ENCODE measurements around the gene MMEL1. TPM values are rescaled to one million over a fixed set of nuclear protein-coding genes. Genes with fewer than 3 reads are reported as not detected.

The MMEL1 gene
- polyA plus RNA-seq, 1 donor from 2014 or later, result 5.2 TPM

DNA sequence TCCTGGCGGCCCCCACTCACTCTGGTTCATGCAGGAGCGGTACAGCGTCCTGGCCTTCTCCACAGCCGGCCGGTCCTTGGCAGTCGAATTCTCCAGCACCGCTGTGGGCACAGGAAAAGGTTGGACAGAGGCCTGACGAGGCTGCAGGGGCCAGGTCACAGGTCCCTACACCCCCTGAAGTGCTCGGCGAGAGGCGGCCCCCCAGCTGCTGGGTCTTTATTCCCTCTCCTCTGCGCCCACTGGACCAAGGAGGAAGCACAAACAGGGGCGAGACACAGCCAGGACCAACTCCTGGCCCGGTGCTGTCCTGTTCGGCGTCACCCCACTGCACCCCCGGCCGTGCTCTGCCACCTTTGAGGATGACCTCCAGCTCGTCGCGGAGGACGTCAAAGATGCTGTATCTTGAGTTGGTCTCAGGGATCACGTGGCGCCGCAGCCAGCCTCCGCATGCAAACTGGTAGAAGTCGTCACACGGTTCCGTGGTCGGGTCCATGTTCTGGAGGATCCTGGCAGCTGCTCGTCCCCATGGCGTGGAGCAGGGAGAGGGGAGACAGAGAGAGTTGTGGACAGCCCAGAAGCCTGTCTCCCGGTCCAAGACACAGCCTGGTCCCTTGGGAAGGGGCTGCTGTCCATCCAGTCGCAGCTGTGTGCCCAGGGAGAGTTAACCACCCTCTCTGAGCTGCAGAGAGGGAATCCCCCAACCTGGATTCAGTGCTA lies 23.3 kb downstream of the MMEL1 start:
- Histone ChIP-seq H3K27me3 (ENCODE audit: insufficient read depth, low read depth, low read length) (no peaks in the 10 kb centered on the region), H3K27ac (ENCODE audit: low read length) (no peak overlapping the region), H3F3A (ENCODE audit: insufficient read depth, low read length, poor library complexity, severe bottlenecking) (no peaks in the 10 kb centered on the region), H3K4me2 (ENCODE audit: low read length) (no peak overlapping the region), H4K20me1 (ENCODE audit: insufficient read depth) (no peaks in the 10 kb centered on the region), H3K79me2 (replicated peaks; ENCODE audit: insufficient read depth, low read length) (no peaks in the 10 kb centered on the region), H3K36me3 (ENCODE audit: insufficient read depth, low read length) (no peaks in the 10 kb centered on the region), H3K4me3 (ENCODE audit: low read length) (no peak overlapping the region), H2AFZ (ENCODE audit: low read depth, low read length) (no peak overlapping the region), H3K9ac (ENCODE audit: low read length) (no peak overlapping the region), H3K9me2 (ENCODE audit: insufficient read depth, low read length) (no peaks in the 10 kb centered on the region), H3K9me3 (ENCODE audit: low read length) (peaks cover 3% of the 10 kb centered on the region)
- TF ChIP-seq POLR2AphosphoS5 (IDR thresholded peaks at IDR 0.05) (no peak), EP300 (conservative IDR thresholded peaks at IDR 0.05; ENCODE audit: poor library complexity, severe bottlenecking) (no peak), TAF1 (IDR thresholded peaks at IDR 0.05; ENCODE audit: low read depth) (no peak), EZH2 (IDR thresholded peaks at IDR 0.05; ENCODE audit: borderline replicate concordance, insufficient read depth, low read length, poor library complexity, severe bottlenecking) (no peak), MXI1 (conservative IDR thresholded peaks at IDR 0.05; ENCODE audit: poor library complexity, severe bottlenecking) (no peak), SMC3 (conservative IDR thresholded peaks at IDR 0.05; ENCODE audit: poor library complexity) (no peak), RAD21 (conservative IDR thresholded peaks at IDR 0.05) (no peak)
- TF ChIP-seq, protein P1, sequence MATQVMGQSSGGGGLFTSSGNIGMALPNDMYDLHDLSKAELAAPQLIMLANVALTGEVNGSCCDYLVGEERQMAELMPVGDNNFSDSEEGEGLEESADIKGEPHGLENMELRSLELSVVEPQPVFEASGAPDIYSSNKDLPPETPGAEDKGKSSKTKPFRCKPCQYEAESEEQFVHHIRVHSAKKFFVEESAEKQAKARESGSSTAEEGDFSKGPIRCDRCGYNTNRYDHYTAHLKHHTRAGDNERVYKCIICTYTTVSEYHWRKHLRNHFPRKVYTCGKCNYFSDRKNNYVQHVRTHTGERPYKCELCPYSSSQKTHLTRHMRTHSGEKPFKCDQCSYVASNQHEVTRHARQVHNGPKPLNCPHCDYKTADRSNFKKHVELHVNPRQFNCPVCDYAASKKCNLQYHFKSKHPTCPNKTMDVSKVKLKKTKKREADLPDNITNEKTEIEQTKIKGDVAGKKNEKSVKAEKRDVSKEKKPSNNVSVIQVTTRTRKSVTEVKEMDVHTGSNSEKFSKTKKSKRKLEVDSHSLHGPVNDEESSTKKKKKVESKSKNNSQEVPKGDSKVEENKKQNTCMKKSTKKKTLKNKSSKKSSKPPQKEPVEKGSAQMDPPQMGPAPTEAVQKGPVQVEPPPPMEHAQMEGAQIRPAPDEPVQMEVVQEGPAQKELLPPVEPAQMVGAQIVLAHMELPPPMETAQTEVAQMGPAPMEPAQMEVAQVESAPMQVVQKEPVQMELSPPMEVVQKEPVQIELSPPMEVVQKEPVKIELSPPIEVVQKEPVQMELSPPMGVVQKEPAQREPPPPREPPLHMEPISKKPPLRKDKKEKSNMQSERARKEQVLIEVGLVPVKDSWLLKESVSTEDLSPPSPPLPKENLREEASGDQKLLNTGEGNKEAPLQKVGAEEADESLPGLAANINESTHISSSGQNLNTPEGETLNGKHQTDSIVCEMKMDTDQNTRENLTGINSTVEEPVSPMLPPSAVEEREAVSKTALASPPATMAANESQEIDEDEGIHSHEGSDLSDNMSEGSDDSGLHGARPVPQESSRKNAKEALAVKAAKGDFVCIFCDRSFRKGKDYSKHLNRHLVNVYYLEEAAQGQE (IDR thresholded peaks at IDR 0.05; ENCODE audit: borderline replicate concordance), result no peak
- TF ChIP-seq, protein P2, sequence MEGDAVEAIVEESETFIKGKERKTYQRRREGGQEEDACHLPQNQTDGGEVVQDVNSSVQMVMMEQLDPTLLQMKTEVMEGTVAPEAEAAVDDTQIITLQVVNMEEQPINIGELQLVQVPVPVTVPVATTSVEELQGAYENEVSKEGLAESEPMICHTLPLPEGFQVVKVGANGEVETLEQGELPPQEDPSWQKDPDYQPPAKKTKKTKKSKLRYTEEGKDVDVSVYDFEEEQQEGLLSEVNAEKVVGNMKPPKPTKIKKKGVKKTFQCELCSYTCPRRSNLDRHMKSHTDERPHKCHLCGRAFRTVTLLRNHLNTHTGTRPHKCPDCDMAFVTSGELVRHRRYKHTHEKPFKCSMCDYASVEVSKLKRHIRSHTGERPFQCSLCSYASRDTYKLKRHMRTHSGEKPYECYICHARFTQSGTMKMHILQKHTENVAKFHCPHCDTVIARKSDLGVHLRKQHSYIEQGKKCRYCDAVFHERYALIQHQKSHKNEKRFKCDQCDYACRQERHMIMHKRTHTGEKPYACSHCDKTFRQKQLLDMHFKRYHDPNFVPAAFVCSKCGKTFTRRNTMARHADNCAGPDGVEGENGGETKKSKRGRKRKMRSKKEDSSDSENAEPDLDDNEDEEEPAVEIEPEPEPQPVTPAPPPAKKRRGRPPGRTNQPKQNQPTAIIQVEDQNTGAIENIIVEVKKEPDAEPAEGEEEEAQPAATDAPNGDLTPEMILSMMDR (IDR thresholded peaks at IDR 0.05; ENCODE audit: poor library complexity, severe bottlenecking), result no peak

DNA sequence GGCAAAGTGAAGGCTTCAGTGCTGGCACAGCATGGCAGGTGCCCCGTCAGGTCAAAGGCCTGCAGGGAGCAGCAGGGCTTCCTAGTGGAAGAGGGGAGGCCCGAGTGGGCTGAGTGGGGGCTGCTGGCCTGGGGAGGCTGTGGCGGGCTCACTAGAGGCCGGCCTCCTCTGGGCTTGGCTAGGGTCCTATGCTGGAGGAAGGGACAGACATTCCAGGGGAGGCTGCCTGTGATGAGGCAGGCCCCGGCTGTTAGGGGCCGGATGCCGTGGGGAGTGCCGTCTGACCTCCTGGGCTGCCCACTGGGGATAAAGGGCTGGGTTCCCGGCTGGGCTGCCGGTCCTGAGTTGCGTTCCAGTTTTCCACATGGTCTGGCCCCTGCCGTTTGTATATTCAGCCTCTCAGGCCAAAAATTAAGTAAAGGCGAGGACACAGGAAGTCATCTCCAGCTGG lies 25.1 kb downstream of the MMEL1 start:
- no peaks in the 10 kb centered on the region for H3K9me2 ChIP-seq (ENCODE audit: insufficient read depth, low read length)
- H3K4me2 ChIP-seq (ENCODE audit: low read length), result no peak overlapping the region
- H3F3A ChIP-seq (ENCODE audit: insufficient read depth, low read length, poor library complexity, severe bottlenecking), result no peaks in the 10 kb centered on the region
- TF ChIP-seq EZH2 (IDR thresholded peaks at IDR 0.05; ENCODE audit: borderline replicate concordance, insufficient read depth, low read length, poor library complexity, severe bottlenecking) (no peak), TAF1 (IDR thresholded peaks at IDR 0.05; ENCODE audit: low read depth) (no peak), EP300 (conservative IDR thresholded peaks at IDR 0.05; ENCODE audit: poor library complexity, severe bottlenecking) (no peak), RAD21 (conservative IDR thresholded peaks at IDR 0.05) (no peak), SMC3 (conservative IDR thresholded peaks at IDR 0.05; ENCODE audit: poor library complexity) (no peak), MXI1 (conservative IDR thresholded peaks at IDR 0.05; ENCODE audit: poor library complexity, severe bottlenecking) (no peak), POLR2AphosphoS5 (IDR thresholded peaks at IDR 0.05) (no peak)
- TF ChIP-seq, protein P1 (IDR thresholded peaks at IDR 0.05; ENCODE audit: borderline replicate concordance), result no peak
- TF ChIP-seq, protein P2 (IDR thresholded peaks at IDR 0.05; ENCODE audit: poor library complexity, severe bottlenecking), result no peak
- no peaks in the 10 kb centered on the region for H4K20me1 ChIP-seq (ENCODE audit: insufficient read depth)
- H3K36me3 ChIP-seq (ENCODE audit: insufficient read depth, low read length), result no peaks in the 10 kb centered on the region
- no peak overlapping the region for H3K9ac ChIP-seq (ENCODE audit: low read length)
- no peaks in the 10 kb centered on the region for H3K27me3 ChIP-seq (ENCODE audit: insufficient read depth, low read depth, low read length)
- H3K79me2 ChIP-seq (replicated peaks; ENCODE audit: insufficient read depth, low read length), result no peaks in the 10 kb centered on the region
- no peak overlapping the region for H3K4me3 ChIP-seq (ENCODE audit: low read length)
- H3K27ac ChIP-seq (ENCODE audit: low read length), result no peak overlapping the region
- no peaks in the 10 kb centered on the region for H3K9me3 ChIP-seq (ENCODE audit: low read length)
- no peak overlapping the region for H2AFZ ChIP-seq (ENCODE audit: low read depth, low read length)
